GM18520 (cell line): ENCODE data around the gene HMG20A.

Experiments
- ATAC-seq: cut with Tn5 transposase; IDR thresholded peaks from one replicate; pipeline ENCODE4 v1.9.1; 2021; ENCODE audit not compliant: unreplicated experiment

Gene HMG20A

DNA sequence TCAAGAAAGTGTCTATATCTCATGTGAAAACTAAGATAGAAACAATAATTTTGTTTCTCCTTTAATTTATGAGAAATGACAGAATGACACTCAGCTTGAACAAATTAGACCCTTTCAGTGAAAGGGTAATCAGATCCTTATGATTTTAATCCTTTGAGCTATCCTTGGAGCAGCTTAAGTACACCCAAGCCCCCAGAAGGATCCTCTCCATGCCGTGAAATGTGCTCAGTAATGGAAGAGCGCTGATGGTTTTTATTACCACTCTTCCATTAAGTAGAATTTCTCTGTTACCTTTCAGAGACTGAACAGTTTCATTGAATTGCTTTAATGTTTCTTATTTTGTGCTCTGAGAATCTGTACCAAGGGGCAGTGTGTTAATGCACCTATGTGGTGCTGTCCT lies 54.3 kb downstream of the HMG20A start:
- no peak for ATAC-seq

DNA sequence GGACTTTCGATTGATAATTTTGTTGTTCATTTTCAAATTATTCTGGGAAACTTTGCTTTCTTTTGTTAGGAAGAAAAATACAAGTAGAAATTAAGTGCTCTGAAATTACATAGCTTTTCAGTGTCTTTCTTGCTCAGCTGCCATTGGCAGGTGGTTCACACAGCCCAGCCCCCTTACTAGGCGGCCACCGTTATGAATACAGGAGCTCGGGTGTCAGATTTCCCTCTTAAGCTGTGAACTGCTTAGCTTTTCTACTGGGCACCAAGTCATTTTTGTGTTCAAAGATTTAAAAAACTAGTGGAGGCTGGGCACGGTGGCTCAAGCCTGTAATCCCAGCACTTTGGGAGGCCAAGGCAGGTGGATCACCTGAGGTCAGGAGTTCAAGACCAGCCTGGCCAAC lies 55.2 kb downstream of the HMG20A start:
- ATAC-seq = no peak

DNA sequence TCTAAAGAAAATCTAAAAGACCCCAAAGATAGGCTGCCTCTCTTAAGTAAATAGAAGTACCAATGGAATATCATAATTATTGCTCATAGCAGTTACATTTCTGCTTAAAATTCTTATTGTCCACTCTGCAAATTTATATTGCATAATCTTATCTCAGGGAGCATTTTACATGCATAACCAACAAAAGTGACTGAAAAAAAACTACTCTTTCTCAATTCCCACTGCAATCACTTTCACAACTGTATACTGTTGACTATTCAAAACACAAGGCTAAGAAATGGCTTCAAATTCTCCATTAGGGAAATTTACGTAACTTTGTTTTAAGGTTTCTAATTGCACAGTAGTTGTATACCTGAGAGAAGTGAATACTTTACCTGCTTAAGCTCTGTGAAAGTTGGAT lies 56.3 kb downstream of the HMG20A start:
- ATAC-seq = no peak

DNA sequence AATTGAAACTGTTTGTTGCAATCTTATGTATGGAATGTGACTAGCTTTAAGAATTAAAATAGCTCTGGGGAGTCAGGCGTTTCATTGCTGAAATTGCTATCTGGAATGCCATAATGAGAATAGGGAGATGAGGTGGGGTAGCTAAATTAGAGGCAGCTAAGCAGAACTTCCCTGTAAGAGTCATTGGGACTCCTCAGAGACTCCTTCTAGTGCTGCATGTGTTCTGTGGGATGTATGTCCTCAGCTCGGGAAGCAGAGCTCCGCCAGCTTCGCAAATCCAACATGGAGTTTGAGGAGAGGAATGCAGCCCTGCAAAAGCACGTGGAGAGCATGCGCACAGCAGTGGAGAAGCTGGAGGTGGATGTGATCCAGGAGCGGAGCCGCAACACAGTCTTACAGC lies 57.4 kb downstream of the HMG20A start:
- ATAC-seq = no peak

DNA sequence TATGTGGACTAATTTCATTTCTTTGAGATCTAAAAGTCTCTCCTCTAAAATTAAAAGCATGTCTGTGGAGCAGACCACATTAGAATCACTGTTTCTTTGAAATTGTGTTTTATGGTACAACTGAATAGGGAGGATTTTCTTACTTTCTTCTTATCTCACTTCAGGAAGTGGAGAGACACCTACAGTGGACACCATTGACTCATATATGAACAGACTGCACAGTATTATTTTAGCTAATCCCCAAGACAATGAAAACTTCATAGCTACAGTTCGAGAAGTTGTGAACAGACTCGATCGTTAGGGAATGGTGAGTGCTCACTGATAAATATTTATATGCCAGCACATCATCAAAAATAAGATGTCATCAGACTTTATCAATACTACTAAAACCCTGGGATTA lies 58.3 kb downstream of the HMG20A start:
- ATAC-seq = no peak

DNA sequence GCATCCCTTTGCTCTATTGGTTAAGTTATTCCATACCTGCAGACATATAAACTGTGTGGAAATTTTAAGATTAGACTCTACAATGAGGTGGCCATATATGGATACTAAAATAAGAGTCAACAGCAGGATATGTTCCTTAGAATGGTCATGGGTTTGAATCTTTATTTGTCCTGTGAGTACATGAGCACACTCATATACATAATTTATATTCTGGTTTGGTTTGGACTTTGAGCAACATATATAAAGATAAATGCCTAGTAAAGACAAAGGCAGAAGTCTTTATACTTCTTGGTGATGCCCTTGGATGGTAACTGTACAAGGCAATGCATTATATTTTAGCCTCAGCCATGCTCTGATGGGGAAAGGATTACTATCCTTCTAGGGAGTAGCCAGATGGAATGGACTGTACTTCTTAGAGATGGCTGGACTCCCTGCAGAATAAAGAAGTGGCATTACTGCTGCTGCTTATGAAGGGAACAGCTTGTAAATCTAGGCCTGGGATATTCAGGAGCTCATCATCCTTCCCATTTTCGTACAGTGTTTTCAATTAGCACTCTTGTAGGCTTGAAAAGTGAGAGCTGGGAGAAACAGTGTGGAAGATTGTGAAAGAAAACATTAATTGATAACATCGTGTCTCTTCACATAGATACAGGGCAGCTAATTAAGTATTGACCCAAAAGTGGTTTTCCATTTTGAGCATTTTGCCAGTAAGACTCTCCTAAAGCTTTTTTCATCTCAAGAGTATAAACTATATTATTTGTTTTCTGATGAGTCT lies 60.4 kb downstream of the HMG20A start:
- no peak for ATAC-seq

DNA sequence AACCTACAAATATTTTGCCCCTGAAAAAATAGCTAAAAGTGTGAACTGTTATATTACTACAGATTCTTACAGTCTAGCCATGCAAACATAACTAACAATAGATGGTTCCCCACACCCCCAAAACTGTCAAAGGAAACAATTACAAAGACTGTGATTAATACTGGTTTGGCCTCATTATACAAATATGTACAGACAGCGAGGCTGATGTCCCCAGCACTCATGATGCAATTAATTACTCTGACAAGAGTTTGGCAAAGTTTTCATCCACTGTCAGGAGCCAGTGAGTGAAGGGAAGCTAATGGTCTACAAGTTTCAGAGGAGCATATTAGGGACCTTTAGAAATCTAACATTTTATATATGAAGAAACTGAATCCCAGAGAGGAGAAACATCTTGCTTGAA lies 61.0 kb downstream of the HMG20A start:
- no peak for ATAC-seq

DNA sequence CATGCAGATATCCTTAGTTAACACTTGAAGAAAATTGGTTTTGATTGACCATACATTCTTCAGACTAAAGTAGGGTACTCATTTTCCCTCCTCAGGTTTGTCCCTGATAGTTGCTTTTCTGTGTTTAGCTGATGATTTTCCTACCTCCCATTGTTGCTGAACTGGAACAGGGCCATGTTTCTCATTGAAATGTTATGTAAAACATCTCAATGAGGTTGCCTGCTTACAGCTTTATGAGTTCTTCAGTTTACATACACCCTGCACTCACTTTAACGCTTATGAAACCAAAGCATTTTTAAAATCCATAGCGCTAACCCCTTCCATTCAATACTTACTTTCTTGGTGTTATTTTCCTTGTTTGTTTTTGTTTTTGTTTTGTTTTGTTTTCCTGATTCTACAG lies 61.9 kb downstream of the HMG20A start:
- no peak for ATAC-seq

DNA sequence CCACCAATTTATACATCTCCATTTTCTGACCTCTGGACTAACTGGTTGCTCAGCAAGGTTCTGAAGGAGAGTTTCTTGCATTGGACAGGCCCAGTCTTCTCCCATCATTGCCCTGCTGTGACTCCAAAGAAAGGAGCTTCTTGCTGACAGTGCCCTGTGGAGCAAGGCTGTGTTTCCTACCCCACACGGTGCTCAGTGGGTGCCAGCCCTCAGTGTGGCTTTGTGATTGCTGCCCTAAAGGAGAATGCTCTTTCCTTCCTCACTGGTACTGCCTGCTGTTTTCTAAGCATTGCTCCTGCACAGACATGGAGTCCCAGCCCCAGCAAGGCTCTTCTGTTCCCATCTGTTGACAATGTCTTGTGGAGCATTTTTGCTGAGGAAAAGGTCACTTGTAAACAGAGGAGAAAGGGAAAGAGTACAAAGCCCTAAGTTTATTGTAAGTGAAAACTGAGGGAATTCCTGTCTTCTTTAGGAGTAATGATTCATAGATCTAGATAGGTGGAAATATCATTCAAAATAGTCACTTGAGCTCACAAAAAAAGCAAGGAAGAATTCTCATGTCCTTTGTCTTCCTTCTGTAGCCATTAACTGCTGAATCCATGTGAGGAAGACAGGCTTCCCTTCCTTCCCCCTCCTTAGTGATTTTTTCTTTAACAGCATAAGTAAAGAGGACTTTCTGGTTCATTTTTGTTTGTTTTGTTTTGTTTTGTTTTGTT lies 62.9 kb downstream of the HMG20A start:
- no peak for ATAC-seq

DNA sequence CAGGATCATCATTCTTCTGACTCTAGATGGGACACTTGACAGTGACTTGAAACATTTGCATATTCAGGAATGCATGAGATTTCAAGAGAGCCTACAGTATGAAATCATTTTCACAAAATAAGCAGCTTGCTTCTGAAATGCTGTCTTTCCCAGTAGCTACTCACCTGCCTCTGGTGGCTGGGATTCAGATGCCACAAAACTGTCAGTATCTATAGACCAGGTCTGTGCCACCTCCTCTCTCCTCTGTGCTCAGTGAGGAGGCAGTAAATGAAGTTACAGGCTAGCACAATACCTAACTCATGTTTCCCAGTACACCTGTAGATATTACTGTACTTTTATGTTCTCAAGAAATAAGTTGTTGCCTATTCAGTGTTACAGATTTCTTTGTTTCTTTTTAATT lies 64.3 kb downstream of the HMG20A start:
- ATAC-seq = no peak

DNA sequence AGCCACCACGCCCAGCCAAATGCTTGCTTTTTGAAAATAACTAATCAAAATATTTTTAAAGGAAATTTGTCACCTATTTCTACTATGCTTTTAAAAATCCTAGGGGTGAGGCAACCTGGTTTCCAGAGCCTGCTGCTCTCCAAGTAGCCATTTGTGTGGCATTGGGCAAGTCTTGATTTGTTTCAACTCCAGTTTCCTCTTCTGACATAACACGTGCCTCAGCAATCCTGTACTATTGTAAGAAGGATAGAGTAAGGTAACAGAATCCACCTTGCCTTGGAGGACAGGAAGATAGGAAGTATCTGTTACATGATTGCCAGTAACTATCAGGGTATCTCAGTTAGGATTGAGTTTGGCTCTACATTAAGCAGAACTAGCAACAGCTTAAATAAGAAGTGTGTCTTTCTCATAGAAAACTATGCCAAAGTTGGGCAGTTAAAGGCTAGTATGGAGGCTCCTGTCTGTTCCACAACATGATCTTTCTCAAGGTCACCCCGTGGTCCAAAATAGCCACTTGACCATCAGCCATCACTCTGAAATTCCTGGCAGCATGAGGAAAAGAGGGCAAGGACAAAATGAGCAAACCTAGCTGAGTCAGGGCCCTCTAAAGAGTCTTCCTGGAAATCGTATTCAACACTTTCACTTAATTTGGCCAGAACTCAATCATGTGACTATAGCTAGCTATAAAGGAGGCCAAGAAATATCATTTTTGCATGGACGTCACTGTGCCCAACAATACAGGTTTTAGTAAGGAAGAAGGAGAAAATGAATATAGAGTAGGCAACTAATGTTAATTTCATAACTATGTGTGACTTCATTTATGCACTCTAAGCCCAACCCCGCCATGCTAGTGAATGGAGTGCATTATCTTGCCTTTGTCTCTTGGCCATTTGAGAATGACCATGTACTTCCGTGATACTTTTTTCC lies 66.1 kb downstream of the HMG20A start:
- ATAC-seq = no peak

DNA sequence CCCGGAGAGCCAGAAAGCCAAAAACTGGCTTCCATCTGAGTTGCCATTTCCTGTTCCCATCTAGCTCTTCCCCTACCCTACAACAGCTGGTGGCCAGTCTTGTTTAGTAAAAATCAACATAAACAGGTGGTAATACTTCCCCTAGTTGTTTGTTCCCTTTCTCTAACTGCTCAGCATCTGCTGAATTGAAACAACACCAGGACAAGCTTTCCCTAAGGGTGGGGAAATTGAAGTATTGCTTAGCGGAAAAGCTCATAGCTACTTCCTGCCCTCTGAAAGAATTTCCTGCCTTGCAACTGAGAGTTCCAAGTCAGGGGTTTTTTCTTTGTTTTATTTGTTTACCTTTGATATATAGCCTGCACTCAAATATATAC lies 66.8 kb downstream of the HMG20A start:
- ATAC-seq = no peak

DNA sequence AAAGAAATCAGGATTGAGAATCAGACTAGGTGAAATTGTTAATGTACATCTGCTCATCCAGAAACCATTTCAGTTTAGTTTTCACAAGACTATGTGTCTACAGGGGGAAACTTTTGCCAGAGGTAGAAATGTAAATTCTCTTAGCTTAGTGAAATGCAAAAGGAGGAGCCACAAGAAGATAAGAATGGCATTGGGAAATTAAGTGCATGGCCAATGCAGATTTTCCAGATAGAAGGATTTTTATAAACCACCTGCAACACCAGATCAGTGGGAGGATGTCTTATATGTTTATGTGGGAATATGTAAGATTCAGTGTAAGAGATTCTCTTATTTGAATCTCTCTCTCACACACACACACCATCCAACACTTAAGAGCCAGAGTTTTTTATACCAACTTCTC lies 67.2 kb downstream of the HMG20A start:
- ATAC-seq = no peak

DNA sequence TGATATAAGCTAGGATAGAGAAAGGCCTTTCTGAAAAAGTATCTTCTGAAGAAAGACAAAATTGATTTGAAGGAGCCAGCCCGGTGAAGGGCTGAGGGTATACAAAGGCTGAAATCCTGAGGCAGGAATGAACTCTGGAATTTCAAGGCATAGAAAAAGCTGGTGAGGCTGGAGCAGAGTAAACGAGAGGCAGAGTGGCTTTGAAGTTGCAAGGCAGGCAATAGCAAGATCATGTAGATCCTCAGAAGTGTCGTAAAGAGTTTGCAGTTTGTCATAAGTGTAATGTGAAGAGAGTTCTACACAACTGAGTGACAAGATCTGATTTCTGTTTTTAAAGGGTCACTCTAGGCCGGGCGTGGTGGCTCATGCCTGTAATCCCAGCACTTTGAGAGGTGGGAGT lies 69.0 kb downstream of the HMG20A start:
- ATAC-seq = no peak

DNA sequence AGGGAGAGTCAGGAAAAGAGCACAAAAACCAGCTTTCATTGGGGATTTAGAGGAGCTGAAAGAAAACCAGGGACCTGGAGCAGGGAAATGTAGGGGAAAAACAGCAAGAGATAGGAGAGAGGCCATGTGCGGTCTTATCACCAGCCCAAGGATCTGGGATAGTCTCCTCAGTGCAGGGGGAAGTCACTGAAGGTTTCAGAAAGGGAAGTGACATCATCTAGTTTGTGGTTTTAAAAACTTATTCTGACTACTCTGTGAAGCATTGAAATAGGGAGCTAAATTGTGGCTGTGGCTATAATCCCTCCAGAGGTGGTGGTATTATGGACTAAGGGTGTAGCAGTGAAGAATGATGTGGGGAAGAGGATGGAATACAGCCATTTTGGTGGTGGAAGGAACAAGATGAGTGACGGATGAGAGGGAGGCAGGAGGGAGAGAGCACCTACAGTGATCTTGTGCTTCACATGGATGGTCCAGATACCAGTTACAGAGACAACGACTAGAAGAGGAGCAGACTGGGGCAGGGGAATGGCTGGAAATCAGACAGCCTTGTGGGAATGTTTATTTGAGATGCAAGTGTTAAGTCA lies 72.7 kb downstream of the HMG20A start:
- no peak for ATAC-seq

DNA sequence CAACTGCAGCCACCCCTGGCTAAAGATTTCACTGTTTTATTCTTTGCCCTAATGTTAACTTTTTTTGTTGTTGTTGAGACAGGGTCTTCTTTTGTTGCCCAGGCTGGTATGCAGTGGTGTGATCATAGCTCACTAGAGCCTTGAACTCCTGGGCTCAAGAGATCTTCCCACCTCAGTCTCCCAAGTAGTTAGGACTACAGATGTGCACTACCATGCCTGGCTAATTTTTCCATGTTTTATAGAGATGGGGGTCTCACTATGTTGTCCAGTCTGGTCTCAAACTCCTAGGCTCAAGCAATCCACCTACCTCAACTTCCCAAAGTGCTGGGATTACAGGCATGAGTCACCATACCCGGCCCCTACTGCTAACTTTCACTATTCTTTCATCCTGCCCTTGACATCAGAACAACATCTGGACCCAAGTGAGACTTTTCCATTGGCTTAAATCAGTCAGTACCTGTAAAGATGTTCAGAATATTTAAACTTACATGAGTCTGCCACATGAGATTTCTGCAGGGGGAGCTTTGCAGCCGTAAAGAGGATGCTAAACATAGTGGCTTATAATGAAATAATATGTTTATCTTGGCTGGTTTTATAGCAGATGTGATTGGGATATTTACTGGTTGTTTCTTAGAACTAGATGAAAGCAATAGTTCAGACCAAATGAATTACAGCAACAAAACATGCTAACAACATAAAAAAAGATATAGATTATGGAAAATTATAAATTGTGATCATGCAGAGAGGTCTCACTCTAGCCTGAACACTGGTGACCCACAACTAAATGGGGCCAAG lies 73.6 kb downstream of the HMG20A start:
- no peak for ATAC-seq

DNA sequence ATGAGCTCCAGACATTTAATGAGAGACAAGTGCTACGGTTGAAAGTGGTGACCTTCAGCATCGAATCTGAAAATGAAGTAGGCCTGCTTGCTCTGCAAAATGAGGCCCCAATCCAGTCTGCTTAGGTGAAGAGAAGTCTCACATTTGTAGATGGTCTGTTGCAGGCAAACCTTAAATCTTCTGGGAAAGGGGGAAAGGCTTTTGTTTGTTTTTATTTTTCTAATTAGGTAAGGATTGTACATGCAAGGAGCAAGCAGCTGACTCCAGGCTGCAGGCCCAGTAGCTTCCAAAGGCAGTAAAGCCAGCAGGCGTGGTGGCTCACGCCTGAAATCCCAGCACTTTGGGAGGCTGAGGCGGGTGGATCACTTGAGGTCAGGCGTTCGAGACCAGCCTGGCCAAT lies 74.3 kb downstream of the HMG20A start:
- ATAC-seq = no peak

DNA sequence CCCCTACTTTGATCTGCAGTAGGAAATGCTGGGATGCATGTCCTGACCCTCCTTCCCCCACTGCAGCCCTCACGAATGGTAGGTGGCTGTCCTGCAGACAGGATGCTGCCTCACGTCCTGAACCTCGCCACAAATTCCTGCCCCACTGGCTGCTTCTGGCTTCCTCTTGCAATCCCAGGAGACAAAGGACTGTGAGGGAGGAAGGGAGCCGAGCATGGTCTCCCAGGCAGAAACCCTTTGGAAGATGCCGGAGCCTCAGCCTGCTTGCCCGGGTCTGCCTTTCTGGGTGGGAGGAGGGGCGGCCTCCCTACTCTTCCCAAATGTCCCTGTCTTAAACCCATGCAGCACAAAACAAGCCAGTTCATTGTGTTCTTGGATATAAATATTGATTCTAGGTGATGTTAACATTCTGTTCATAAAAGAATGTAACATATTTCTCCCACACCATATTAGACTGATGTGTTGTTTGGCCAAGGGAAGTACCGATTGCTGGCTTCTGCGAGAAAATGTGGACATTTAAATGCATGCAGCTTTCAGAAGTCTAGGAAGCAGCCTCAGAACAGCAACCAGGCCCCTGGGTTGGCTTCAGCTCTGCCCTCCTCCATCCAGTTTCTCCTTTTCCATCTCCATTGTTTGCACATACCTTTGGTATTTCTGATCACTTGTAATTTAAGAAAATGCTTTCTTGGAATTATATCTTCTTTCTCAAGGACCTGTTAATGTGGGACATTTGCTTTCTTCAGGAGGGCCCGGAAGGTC lies 75.3 kb downstream of the HMG20A start:
- ATAC-seq = no peak

DNA sequence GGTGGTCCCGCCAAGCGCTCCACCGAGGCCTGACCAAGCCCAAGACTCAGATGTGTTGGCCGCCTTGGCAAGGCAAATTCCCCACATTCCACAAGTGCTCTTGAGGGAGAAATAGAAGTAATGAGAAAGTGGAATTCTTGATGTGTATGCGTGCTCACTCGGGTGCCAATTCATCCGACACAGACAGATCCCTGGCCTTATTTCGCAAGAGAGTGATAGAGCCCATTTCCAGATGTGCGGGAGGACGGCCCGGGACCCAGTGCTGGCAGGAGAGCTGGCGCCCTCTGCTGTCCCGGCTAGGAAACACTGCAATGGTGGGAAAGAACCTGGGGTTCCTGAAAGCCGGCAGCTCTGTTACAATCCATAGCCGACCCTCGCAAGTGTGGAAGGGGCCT lies 76.0 kb downstream of the HMG20A start:
- no peak for ATAC-seq
